Suppressor macrophage treated with lipopolysaccharide for 1 hour (primary cell): ENCODE measurements around the gene CAPN1.
"Not testable (repeated sequence)": the region's sequence is repeated elsewhere in the genome, so short reads cannot be mapped to it uniquely, and the experiment has no call there.

Experiments
- DNase-seq, 3 donors: peaks; one replicate each; pipeline ENCODE4 v3.0.0-alpha.2; 2020 to 2022

Gene CAPN1

GRCh38 chr11:65160643-65161042, 21.1 kb upstream of the CAPN1 start:
- DNase-seq: no peak

- no peak for DNase-seq
These were observed 18.0 kb upstream of the CAPN1 start for GRCh38 chr11:65163684-65164083.

GRCh38 chr11:65165410-65166317, 16.1 kb upstream of the CAPN1 start:
- no peak for DNase-seq

- DNase-seq: no peak
These were observed 14.8 kb upstream of the CAPN1 start for GRCh38 chr11:65166893-65167292.

- DNase-seq: no peak
These were observed 14.1 kb upstream of the CAPN1 start for GRCh38 chr11:65167656-65168055.

- DNase-seq: peak in 1 of 3 donors; percentile 18
These were observed 12.5 kb upstream of the CAPN1 start for GRCh38 chr11:65169164-65169641.

- no peak for DNase-seq
These were observed 11.6 kb upstream of the CAPN1 start, which contains the start of gene SPDYC for GRCh38 chr11:65170058-65170534. Gene SPDYC (plus strand): TSS chr11:65170233. CDS start chr11:65171358, 1,125 bp downstream.

- DNase-seq: no peak
These were observed 9.1 kb upstream of the CAPN1 start for GRCh38 chr11:65172600-65172999.

- DNase-seq: not testable (repeated sequence)
These were observed 7.1 kb upstream of the CAPN1 start for GRCh38 chr11:65174571-65175010.

- peak; percentile 63 to 86 (median 69) for DNase-seq
These were observed 705 bp upstream of the CAPN1 start for GRCh38 chr11:65180877-65181568.

GRCh38 chr11:65182258-65183170, 786 bp downstream of the CAPN1 start:
- peak in 2 of 3 donors; percentile 7 to 20 for DNase-seq

- no peak for DNase-seq
These were observed 1.6 kb downstream of the CAPN1 start for GRCh38 chr11:65183201-65183891.

GRCh38 chr11:65184146-65184545, 2.4 kb downstream of the CAPN1 start:
- DNase-seq: no peak

GRCh38 chr11:65185171-65185570, 3.4 kb downstream of the CAPN1 start:
- DNase-seq: no peak

- no peak for DNase-seq
These were observed 4.2 kb downstream of the CAPN1 start for GRCh38 chr11:65185869-65186341.

- no peak for DNase-seq
These were observed 5.0 kb downstream of the CAPN1 start for GRCh38 chr11:65186701-65187100.

GRCh38 chr11:65187146-65187675, 5.5 kb downstream of the CAPN1 start:
- no peak for DNase-seq

- DNase-seq: no peak
These were observed 6.3 kb downstream of the CAPN1 start for GRCh38 chr11:65187971-65188461.

GRCh38 chr11:65188486-65188885, 6.8 kb downstream of the CAPN1 start:
- no peak for DNase-seq

- no peak for DNase-seq
These were observed 7.5 kb downstream of the CAPN1 start for GRCh38 chr11:65189191-65189590.

- DNase-seq: peak in 1 of 3 donors; percentile 33
These were observed 12.8 kb downstream of the CAPN1 start for GRCh38 chr11:65194564-65194963.
